Karpas-422 (cell line): Measurements from ENCODE around the gene GALNTL6. TPM values are rescaled to one million over a fixed set of nuclear protein-coding genes. Genes with fewer than 3 reads are reported as not detected.

ENCODE experiments used
- DNase-seq: peaks from one replicate; pipeline ENCODE4 v3.0.0-alpha.2; 2015
- H2AFZ ChIP-seq: fragments of 200-600 bp; sonication (generic); 2 replicates; pipeline ENCODE4 v1.6.1; 2014; ENCODE audit warnings: antibody characterized with exemption, low read length, mixed read lengths
- H3K27ac ChIP-seq: fragments of 200-600 bp; sonication (generic); 2 replicates; pipeline ENCODE4 v1.5.1; 2014; ENCODE audit warnings: mild to moderate bottlenecking, low read length, moderate library complexity
- H3K27me3 ChIP-seq: fragments of 200-600 bp; sonication (generic); 2 replicates; pipeline ENCODE4 v1.6.1; 2014; ENCODE audit warnings: low read length, mixed read lengths
- H3K36me3 ChIP-seq: fragments of 200-600 bp; sonication (generic); 2 replicates; pipeline ENCODE4 v1.6.1; 2014; ENCODE audit warnings: low read length, mixed read lengths; ENCODE audit not compliant: insufficient read depth
- H3K4me1 ChIP-seq: fragments of 200-600 bp; sonication (generic); 2 replicates; pipeline ENCODE4 v1.6.1; 2014; ENCODE audit warnings: mild to moderate bottlenecking, low read length, mixed read lengths
- H3K4me2 ChIP-seq: fragments of 200-600 bp; sonication (generic); 2 replicates; pipeline ENCODE4 v1.6.1; 2014; ENCODE audit warnings: low read length, low read depth, mild to moderate bottlenecking; ENCODE audit not compliant: poor library complexity, severe bottlenecking
- H3K4me3 ChIP-seq: fragments of 200-600 bp; sonication (generic); 2 replicates; pipeline ENCODE4 v1.5.1; 2014; ENCODE audit warnings: mild to moderate bottlenecking, antibody characterized with exemption, low read length, mixed read lengths
- H3K79me2 ChIP-seq: fragments of 200-600 bp; sonication (generic); 2 replicates; pipeline ENCODE4 v1.6.1; 2014; ENCODE audit warnings: mild to moderate bottlenecking, low read length, mixed read lengths
- H3K9ac ChIP-seq: fragments of 200-600 bp; sonication (generic); 2 replicates; pipeline ENCODE4 v1.6.0; 2014; ENCODE audit warnings: low read length
- H3K9me2 ChIP-seq: fragments of 200-600 bp; sonication (generic), shearing (Covaris generic); replicated peaks from 2 replicates; pipeline ENCODE4 v1.6.0; 2014; ENCODE audit warnings: mild to moderate bottlenecking, low read length, moderate library complexity; ENCODE audit not compliant: insufficient read depth
- H3K9me3 ChIP-seq: fragments of 300-700, 200-600 bp; sonication (generic); 2 replicates; pipeline ENCODE4 v1.6.1; 2014; ENCODE audit warnings: low read length, mixed read lengths
- H4K20me1 ChIP-seq: fragments of 200-600 bp; sonication (generic); 2 replicates; pipeline ENCODE4 v1.6.1; 2014; ENCODE audit warnings: mild to moderate bottlenecking, antibody characterized with exemption, low read length, low read depth; ENCODE audit not compliant: insufficient read depth
- total RNA-seq: library from RNA; depleted of rRNA; stranded (reverse); fragments of >200 nt; shearing (Covaris generic); gene quantifications from 2 replicates; pipeline ENCODE4 v1.2.3, GENCODE V29; 2014; ENCODE audit warnings: low replicate concordance

GALNTL6 gene
- total RNA-seq, 1 experiment from 2014 or later, result not detected

GRCh38 chr4:172163215-172163614 lies 350.0 kb downstream of the GALNTL6 start:
- DNase-seq, result no peak
- H3K9me3 ChIP-seq, result no peaks in the 10 kb centered on the region
- no peak overlapping the region for H3K9ac ChIP-seq
- H3K4me2 ChIP-seq, result no peak overlapping the region
- H3K27me3 ChIP-seq, result no peaks in the 10 kb centered on the region
- no peaks in the 10 kb centered on the region for H3K36me3 ChIP-seq
- H3K4me1 ChIP-seq, result no peaks in the 10 kb centered on the region
- H2AFZ ChIP-seq, result no peak overlapping the region
- H3K79me2 ChIP-seq, result no peaks in the 10 kb centered on the region
- no peaks in the 10 kb centered on the region for H4K20me1 ChIP-seq
- no peaks in the 10 kb centered on the region for H3K9me2 ChIP-seq
- H3K27ac ChIP-seq, result no peak overlapping the region
- no peak overlapping the region for H3K4me3 ChIP-seq

- no peaks in the 10 kb centered on the region for H3K79me2 ChIP-seq
- no peak for DNase-seq
- no peaks in the 10 kb centered on the region for H3K27me3 ChIP-seq
- no peak overlapping the region for H3K9ac ChIP-seq
- H3K27ac ChIP-seq, result no peak overlapping the region
- H2AFZ ChIP-seq, result no peak overlapping the region
- no peaks in the 10 kb centered on the region for H3K4me1 ChIP-seq
- H3K9me2 ChIP-seq, result no peaks in the 10 kb centered on the region
- H3K36me3 ChIP-seq, result no peaks in the 10 kb centered on the region
- no peaks in the 10 kb centered on the region for H3K9me3 ChIP-seq
- no peak overlapping the region for H3K4me3 ChIP-seq
- no peak overlapping the region for H3K4me2 ChIP-seq
- no peaks in the 10 kb centered on the region for H4K20me1 ChIP-seq
Observed at GRCh38 chr4:172168888-172169287, 355.7 kb downstream of the GALNTL6 start.

- no peaks in the 10 kb centered on the region for H3K9me3 ChIP-seq
- no peak overlapping the region for H3K4me3 ChIP-seq
- H2AFZ ChIP-seq, result no peak overlapping the region
- H4K20me1 ChIP-seq, result no peaks in the 10 kb centered on the region
- no peak for DNase-seq
- no peaks in the 10 kb centered on the region for H3K9me2 ChIP-seq
- no peaks in the 10 kb centered on the region for H3K4me1 ChIP-seq
- no peaks in the 10 kb centered on the region for H3K79me2 ChIP-seq
- no peak overlapping the region for H3K9ac ChIP-seq
- no peaks in the 10 kb centered on the region for H3K27me3 ChIP-seq
- H3K36me3 ChIP-seq, result no peaks in the 10 kb centered on the region
- no peak overlapping the region for H3K27ac ChIP-seq
- H3K4me2 ChIP-seq, result no peak overlapping the region
Observed at GRCh38 chr4:172169871-172170270, 356.7 kb downstream of the GALNTL6 start.

GRCh38 chr4:172173206-172173605 lies 360.0 kb downstream of the GALNTL6 start:
- Histone ChIP-seq H3K9me2 (no peaks in the 10 kb centered on the region), H3K9me3 (no peaks in the 10 kb centered on the region), H3K4me2 (no peak overlapping the region), H2AFZ (no peak overlapping the region), H3K4me3 (no peak overlapping the region), H3K27ac (no peak overlapping the region), H3K4me1 (no peaks in the 10 kb centered on the region), H4K20me1 (no peaks in the 10 kb centered on the region), H3K79me2 (no peaks in the 10 kb centered on the region), H3K9ac (no peak overlapping the region), H3K27me3 (no peaks in the 10 kb centered on the region), H3K36me3 (no peaks in the 10 kb centered on the region)
- DNase-seq, result no peak

GRCh38 chr4:172177382-172177781 lies 364.2 kb downstream of the GALNTL6 start:
- Histone ChIP-seq H2AFZ (no peak overlapping the region), H4K20me1 (no peaks in the 10 kb centered on the region), H3K4me2 (no peak overlapping the region), H3K4me1 (no peaks in the 10 kb centered on the region), H3K27ac (no peak overlapping the region), H3K36me3 (no peaks in the 10 kb centered on the region), H3K9ac (no peak overlapping the region), H3K9me3 (no peaks in the 10 kb centered on the region), H3K27me3 (no peaks in the 10 kb centered on the region), H3K9me2 (no peaks in the 10 kb centered on the region), H3K4me3 (no peak overlapping the region), H3K79me2 (no peaks in the 10 kb centered on the region)
- DNase-seq, result no peak

- Histone ChIP-seq H3K36me3 (no peaks in the 10 kb centered on the region), H4K20me1 (no peaks in the 10 kb centered on the region), H3K27ac (no peak overlapping the region), H3K4me2 (no peak overlapping the region), H3K79me2 (no peaks in the 10 kb centered on the region), H3K9ac (no peak overlapping the region), H3K27me3 (no peaks in the 10 kb centered on the region), H3K4me1 (no peaks in the 10 kb centered on the region), H3K9me3 (no peaks in the 10 kb centered on the region), H3K9me2 (no peaks in the 10 kb centered on the region), H3K4me3 (no peak overlapping the region), H2AFZ (no peak overlapping the region)
- DNase-seq, result no peak
Observed at GRCh38 chr4:172188248-172188988, 375.2 kb downstream of the GALNTL6 start.

- peak; percentile 61 for DNase-seq
- H3K4me1 ChIP-seq, result no peaks in the 10 kb centered on the region
- no peak overlapping the region for H2AFZ ChIP-seq
Observed at GRCh38 chr4:172202480-172203076, 389.4 kb downstream of the GALNTL6 start.

GRCh38 chr4:172207258-172207657 lies 394.1 kb downstream of the GALNTL6 start:
- Histone ChIP-seq H3K27ac (no peak overlapping the region), H3K9me3 (no peaks in the 10 kb centered on the region), H3K4me1 (no peaks in the 10 kb centered on the region), H3K4me3 (no peak overlapping the region), H3K36me3 (no peaks in the 10 kb centered on the region), H3K4me2 (no peak overlapping the region), H3K9me2 (no peaks in the 10 kb centered on the region), H3K9ac (no peak overlapping the region), H2AFZ (no peak overlapping the region), H3K27me3 (no peaks in the 10 kb centered on the region), H4K20me1 (no peaks in the 10 kb centered on the region), H3K79me2 (no peaks in the 10 kb centered on the region)
- DNase-seq, result no peak

More at GRCh38 chr4:172202480-172203076, 389.4 kb downstream of the GALNTL6 start:
- Histone ChIP-seq H3K9me2 (no peaks in the 10 kb centered on the region), H3K4me3 (no peak overlapping the region), H3K27me3 (no peaks in the 10 kb centered on the region), H3K27ac (no peak overlapping the region), H4K20me1 (no peaks in the 10 kb centered on the region), H3K79me2 (no peaks in the 10 kb centered on the region), H3K36me3 (no peaks in the 10 kb centered on the region), H3K9me3 (no peaks in the 10 kb centered on the region), H3K9ac (no peak overlapping the region), H3K4me2 (no peak overlapping the region)
